Inferior parietal cortex (tissue), 1 donor: Measurements from ENCODE around the gene WEE1.
A peak's percentile ranks its signal among the peaks of the same experiment; 100 is the strongest.
"Not testable (repeated sequence)": the region's sequence is repeated elsewhere in the genome, so short reads cannot be mapped to it uniquely, and the experiment has no call there.

Experiments
- DNase-seq: peaks from one replicate; pipeline ENCODE4 v3.0.0-alpha.2; 2016; ENCODE audit errors: extremely low spot score

The WEE1 gene

GRCh38 chr11:9596926-9597464, 23.5 kb downstream of the WEE1 start:
- DNase-seq = no peak

GRCh38 chr11:9600166-9600565, 26.7 kb downstream of the WEE1 start:
- DNase-seq = no peak

GRCh38 chr11:9600644-9601036, 27.2 kb downstream of the WEE1 start:
- no peak for DNase-seq

- no peak for DNase-seq
Observed at GRCh38 chr11:9601037-9601875, 27.8 kb downstream of the WEE1 start.

- no peak for DNase-seq
Observed at GRCh38 chr11:9601876-9602199, 28.4 kb downstream of the WEE1 start.

DNA sequence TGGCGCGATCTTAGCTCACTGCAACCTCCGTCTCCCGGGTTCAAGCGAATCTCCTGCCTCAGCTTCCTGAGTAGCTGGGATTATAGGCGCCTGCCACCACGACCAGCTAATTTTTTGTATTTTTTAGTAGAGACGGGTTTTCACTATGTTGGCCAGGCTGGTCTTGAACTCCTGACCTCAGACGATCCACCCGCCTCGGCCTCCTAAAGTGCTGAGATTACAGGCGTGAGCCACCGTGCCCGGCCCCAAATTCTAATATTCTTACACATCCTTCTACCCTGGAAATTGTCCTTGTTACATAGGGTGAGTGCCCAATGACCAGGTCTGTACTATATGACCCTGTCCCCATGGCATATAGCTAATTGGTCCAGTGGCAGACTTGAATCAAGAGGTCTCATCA, 29.7 kb downstream of the WEE1 start:
- DNase-seq = not testable (repeated sequence)

DNA sequence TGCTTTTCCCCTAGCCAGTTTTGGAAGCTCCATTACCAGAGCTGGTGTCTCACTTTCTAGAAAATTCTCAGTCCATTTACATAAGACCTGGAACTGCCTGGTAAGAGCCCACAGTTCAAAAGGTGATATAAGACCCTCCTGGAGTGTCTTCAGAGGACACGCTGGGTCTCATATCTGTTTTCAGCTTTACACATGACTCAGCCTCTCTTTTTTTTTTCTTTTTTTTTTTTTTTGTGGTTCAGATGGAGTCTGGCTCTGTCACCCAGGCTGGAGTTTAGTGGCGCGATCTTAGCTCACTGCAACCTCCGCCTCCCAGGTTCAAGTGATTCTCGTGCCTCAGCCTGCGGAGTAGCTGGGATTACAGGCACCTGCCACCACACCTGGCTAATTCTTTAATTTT, 30.7 kb downstream of the WEE1 start:
- DNase-seq = no peak

DNA sequence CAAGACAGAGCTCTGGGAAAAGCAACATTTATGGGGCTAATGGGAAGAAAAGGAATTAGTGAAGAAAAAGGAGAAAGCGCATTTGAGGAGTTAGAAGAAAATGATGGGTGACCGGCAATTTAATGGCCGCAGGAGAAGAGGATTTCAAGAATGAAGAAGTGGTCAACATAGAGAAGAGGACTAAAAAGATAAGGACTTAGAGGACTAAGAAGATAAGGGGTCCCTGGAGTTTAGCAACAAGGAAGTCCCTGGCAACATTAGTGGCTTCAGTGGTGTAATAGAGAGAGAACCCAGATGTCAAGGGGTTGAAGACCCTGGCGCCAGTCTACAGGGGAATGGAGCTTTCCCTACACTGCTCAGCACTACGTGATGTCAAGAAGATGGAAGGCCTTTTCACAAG, 32.3 kb downstream of the WEE1 start:
- DNase-seq = no peak

DNA sequence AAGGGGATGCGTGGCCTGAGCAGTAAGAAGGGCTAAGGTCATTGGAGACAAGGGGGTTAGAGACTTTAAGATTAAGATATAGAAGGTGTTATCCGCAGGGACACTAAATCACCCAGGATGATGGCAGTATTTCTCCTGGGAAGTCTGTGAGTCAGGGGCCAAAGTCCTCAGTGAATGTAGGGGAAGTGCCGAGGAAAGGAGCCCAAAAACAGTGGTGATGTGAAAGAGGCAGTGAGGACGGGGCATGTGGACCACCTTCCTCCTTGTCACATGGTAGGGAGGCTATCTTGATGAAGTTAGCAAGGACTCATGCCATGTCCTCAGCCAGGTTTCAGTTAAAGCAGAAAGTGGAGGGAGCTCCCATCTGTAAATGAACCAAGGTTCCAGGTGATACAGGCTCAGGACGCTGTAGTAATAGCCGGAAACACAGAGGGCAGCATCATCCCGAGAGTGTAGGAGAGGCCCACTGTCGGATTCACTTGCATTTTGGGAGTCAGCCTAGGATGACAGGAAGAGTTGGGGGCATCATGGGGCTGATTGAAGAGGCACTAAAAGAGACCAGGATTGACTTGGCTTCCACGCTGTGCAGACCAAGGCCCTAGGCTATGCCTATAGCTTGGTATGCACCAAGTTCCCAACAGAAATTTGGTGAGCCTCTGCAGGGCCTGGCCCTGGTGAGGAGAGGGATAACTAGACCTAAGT, 33.5 kb downstream of the WEE1 start:
- no peak for DNase-seq

DNA sequence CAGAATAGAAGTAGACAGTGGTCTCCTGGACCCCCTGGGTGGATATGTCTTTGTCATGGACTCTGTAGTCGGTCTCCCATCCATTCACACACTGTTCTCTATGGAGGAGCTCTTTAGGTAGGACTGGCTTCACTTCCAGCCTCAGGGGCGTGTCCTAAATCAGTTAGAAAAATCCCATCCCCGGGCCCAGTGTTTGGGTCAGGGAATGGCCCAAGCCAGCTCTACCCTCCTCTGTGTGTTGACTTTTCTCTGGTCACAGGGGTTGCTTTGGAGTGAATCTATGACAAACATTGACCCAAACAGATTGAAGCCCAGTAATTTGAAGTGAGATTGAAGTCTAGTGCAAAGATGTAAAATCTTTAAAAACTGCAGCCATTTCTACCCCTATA, 34.0 kb downstream of the WEE1 start:
- no peak for DNase-seq

- no peak for DNase-seq
Observed at GRCh38 chr11:9609002-9609759, 35.7 kb downstream of the WEE1 start.

DNA sequence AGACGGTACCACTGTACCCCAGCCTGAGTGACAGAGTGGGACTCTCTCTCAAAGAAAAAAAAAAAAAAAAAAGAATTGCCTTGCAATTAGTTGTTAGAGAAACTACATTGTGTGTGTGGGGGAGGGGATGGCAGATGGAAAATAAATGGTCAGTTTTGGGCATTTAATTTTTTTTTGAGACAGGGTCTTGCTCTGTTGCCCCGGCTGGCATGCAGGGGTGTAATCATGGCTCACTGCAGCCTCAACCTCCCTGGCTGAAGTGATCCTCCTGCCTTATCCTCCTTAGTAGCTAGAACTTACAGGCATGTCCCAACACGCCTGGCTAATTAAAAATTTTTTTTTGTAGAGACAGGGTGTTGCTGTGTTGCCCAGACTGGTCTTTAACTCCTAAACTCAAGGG, 36.4 kb downstream of the WEE1 start:
- no peak for DNase-seq

DNA sequence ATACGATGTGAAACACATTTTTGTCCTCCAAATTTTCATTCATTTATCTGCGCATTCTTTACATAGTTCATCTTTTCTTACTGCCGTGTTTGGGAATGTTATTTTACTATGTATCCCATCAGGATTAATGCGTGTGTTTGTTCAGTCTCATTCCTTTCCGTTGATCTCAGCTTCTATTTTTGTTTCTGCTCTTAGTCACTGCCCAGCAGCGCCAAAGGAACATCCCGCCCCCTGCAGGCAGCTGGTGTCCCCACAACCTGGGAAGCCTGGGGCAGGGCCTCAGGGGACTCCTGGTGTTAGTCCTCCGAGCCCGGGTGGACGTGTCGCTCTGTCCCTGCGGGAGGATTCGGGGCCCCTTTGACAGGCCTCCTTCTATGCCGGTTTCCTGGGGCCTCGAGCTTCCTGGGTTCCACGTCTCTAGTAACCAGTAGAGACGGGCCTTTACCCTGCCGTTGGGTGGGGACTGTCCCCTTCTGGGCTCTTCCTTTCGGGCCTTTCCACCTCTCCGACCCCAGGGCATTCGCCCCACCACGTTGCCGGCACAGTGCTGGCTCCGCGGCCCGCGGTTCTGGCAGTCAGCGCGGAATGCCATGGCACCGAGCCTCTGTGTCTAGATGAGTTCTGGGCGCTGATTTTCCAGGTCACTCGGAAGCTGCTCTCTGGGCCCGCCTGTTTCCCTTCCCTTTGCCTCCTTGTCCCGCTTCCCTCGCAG, 39.8 kb downstream of the WEE1 start:
- peak; percentile 96 for DNase-seq

DNA sequence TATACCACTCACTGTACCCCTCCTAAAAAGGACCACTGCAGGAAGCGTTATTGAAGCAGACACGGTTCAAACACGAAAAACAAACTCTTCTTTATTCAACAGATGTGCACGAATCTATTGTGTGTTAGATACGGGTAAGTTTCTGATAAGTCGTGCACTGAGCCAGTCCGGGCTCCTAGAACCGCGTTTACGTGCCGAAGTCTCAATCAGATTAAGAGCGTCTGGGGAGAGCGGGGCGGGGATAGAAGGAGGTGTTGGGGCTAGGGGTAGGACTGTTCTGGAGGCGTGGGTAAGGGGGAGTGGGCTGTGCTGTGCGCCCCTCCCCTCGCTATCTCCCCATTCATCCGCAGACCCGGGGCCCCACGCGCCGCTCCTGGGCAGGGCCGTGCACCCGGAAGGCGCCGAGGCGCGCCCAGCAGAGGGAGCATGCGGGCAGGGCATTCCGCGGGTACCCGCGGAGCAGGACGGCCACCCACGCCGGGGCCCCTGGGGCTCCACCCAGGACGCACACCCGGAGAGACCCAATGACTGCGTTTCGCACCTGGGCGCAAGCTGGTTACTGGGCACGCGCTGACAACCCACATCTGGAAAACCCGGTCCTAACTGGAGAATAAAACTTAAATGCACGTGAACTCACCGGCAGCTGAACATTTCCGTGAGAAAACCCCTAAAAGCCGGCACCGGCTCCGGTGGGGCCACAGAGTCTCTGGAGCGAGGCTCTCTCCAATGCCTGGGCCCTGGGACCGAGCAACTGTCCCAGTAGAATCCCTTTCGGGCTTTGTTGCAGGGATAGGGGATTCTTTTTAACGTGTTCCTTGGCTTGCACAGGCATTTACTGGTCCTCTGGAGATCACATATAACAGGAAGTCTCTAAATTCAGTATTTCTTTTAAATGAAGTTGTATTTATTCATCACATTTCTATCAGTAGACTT, 40.6 kb downstream of the WEE1 start:
- peak; percentile 82 for DNase-seq

DNA sequence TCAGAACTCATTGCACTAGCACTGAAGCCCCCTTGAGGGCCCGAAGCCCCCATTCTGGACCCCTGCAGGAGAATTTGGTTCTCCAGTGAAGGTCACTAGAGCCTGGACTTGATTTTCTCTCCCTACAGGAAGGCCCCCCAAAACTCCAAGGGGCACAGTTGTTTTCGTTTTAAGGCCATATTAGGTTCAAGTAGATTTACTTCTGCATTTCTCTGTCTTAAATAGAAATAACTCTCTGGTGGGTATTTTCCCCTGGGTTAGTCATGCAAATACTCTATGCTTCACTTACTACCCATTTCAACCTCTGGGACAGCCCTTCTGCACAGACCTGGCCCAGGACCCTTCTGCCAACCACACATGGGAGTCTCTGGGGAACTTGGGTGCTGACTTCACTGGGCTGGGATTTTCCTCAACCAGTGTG, 41.6 kb downstream of the WEE1 start:
- no peak for DNase-seq

DNA sequence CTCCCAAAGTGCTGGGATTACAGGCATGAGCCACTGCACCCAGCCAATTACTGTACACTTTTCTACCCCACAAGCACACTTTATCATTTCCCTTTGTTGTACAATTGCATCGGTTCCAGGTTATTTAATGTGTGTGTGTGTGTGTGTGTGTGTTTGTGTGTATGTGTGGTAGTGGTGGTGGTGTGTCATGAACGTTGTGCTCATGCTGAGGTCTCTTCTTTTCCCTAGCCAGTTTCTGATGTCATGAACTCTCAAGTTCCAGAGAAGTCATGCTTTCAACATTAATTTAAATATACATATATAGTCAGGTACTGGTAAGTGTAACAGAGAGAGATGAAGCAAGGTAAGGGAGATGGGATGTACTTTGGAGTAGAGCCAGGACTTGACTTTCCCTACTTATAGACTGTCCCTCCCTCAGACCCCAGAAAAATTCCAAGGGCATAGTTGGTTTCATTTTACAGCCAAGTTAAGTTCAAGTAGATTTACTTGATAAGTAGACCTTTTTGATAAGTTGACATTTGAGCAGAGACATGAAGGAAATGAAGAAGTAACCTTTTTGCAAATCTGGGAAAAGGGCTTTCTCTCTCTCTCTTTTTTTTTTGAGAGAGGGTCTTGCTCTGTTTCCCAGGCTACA, 42.7 kb downstream of the WEE1 start:
- DNase-seq = no peak

DNA sequence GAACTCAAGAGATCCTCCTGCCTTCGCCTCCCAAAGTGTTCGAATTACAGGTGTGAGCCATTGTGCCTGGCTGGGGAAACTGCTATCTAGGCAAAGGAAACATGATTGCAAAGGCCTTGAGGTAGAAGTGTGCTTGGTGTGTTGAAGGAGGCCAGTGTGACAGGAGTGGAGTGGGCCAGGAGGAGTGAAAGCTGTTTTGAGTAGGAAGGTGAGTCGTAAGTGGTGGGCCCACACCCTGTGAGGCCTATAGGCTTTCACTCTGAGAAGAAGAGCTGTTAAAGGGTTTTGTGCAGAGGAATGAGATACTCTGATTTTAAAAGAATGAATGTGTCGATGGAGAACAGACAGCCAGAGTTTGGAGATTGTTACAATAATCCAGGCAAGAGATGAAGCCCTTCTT, 43.4 kb downstream of the WEE1 start:
- no peak for DNase-seq

DNA sequence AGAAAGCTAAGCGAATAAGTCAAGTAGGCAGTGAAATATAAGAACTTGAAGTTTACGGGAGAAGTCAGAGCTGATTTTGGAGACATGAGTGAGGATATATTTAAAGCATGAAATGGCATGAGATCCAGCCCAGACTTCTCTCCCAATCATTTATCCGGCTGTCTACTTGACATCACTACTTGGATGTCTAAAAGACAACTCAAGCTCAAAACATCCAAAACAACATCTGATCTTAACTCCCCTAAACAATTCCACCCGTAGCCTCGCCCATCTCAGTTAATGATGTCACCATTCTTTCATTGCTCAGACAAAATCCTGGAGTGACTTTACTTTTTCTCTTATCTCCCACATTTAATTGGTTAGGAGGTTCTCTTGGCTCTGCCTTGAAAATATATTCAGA, 44.5 kb downstream of the WEE1 start:
- no peak for DNase-seq

- DNase-seq = no peak
Observed at GRCh38 chr11:9619004-9619403, 45.5 kb downstream of the WEE1 start.

- no peak for DNase-seq
Observed at GRCh38 chr11:9619971-9620370, 46.5 kb downstream of the WEE1 start.
